Vagina (tissue), 2 donors: ENCODE data around the gene SLC26A2. TPM values are rescaled to one million over a fixed set of nuclear protein-coding genes. Genes with fewer than 3 reads are reported as not detected.
A peak's percentile ranks its signal among the peaks of the same experiment; 100 is the strongest.

Experiments
- DNase-seq, 2 donors: peaks; one replicate each; pipeline ENCODE4 v3.0.0-alpha.2; 2017; ENCODE audit errors: extremely low spot score in 2 of 2
- H3K27ac ChIP-seq: fragments of 200-600 bp; sonication (generic); one replicate; pipeline ENCODE4 v1.5.1; 2019
- H3K27me3 ChIP-seq: fragments of 200-600 bp; sonication (generic); one replicate; pipeline ENCODE4 v1.5.1; 2019
- H3K36me3 ChIP-seq, 2 donors: fragments of 200-600 bp; sonication (generic); one replicate each; pipeline ENCODE4 v1.5.1; 2017 to 2019
- H3K4me1 ChIP-seq: fragments of 200-600 bp; sonication (generic); one replicate; pipeline ENCODE4 v1.5.1; 2019
- H3K4me3 ChIP-seq, 2 donors: fragments of 200-600 bp; sonication (generic); 1 replicate in 1 of 2; 2 replicates in 1 of 2; pipeline ENCODE4 v1.5.1; 2016 to 2019
- H3K9me3 ChIP-seq: fragments of 200-600 bp; sonication (generic); one replicate; pipeline ENCODE4 v1.5.1; 2019
- CTCF ChIP-seq, 3 experiments: fragments of 450-650 bp in 2 of 3; fragments of 200-600 bp in 1 of 3; sonication (generic) in 1 of 3; IDR thresholded peaks; one replicate each; pipeline ENCODE4 v1.5.1; 2017 to 2019; ENCODE audit warnings: antibody characterized with exemption in 3 of 3, mild to moderate bottlenecking in 2 of 3, moderate library complexity in 2 of 3
- POLR2A ChIP-seq, 2 donors: fragments of 450-650 bp; IDR thresholded peaks; one replicate each; pipeline ENCODE4 v1.6.1; 2017; ENCODE audit warnings: antibody characterized with exemption in 2 of 2, mild to moderate bottlenecking in 2 of 2, moderate library complexity in 2 of 2
- POLR2AphosphoS5 ChIP-seq, 2 donors: sonication (generic); formaldehyde crosslinking; IDR thresholded peaks; one replicate each; pipeline ENCODE4 v1.9.0; 2017; ENCODE audit warnings: antibody characterized with exemption in 2 of 2, mild to moderate bottlenecking in 2 of 2, low read depth in 1 of 2; ENCODE audit not compliant: insufficient read depth in 1 of 2
- intact Hi-C: fragments of 100-400 bp; cut with DNase I; formaldehyde crosslinking; loops from one replicate; pipeline ENCODE4 v1.15.1; 2023
- total RNA-seq: library from RNA; depleted of rRNA; stranded (reverse); fragments of >200 nt; gene quantifications from one replicate; pipeline ENCODE4 v1.2.3, GENCODE V29; 2016

Gene SLC26A2
- total RNA-seq, 1 donor from 2014 or later = 13.3 TPM

- intact Hi-C loops = no loop called here
- no peak for TF ChIP-seq CTCF (IDR thresholded peaks at IDR 0.05)
- TF ChIP-seq POLR2AphosphoS5 (IDR thresholded peaks at IDR 0.05; ENCODE audit: insufficient read depth in 1 of 2, low read depth in 1 of 2) = no peak
- TF ChIP-seq POLR2A (IDR thresholded peaks at IDR 0.05) = no peak
Observed at GRCh38 chr5:149936700-149937091, 23.9 kb upstream of the SLC26A2 start.

GRCh38 chr5:149937610-149938009 lies 22.9 kb upstream of the SLC26A2 start:
- Histone ChIP-seq H3K4me1 (peaks cover 21% of the 10 kb centered on the region), H3K9me3 (no peaks in the 10 kb centered on the region), H3K36me3 (no peaks in the 10 kb centered on the region), H3K4me3 (no peak overlapping the region), H3K27me3 (no peaks in the 10 kb centered on the region), H3K27ac (no peak overlapping the region)
- no peak for DNase-seq
- TF ChIP-seq POLR2A (IDR thresholded peaks at IDR 0.05) (no peak), CTCF (IDR thresholded peaks at IDR 0.05) (no peak), POLR2AphosphoS5 (IDR thresholded peaks at IDR 0.05; ENCODE audit: insufficient read depth in 1 of 2, low read depth in 1 of 2) (peak in 1 of 2 donors; percentile 30)
- intact Hi-C loops = no loop called here

More at GRCh38 chr5:149936700-149937091, 23.9 kb upstream of the SLC26A2 start:
- H3K27ac ChIP-seq = no peak overlapping the region
- no peaks in the 10 kb centered on the region for H3K36me3 ChIP-seq
- H3K9me3 ChIP-seq = no peaks in the 10 kb centered on the region
- H3K4me1 ChIP-seq = peaks cover 21% of the 10 kb centered on the region
- no peaks in the 10 kb centered on the region for H3K27me3 ChIP-seq
- H3K4me3 ChIP-seq = no peak overlapping the region
- DNase-seq = no peak

- intact Hi-C loops = no loop called here
- no peak overlapping the region for H3K27ac ChIP-seq
- no peak overlapping the region for H3K4me3 ChIP-seq
- H3K36me3 ChIP-seq = no peaks in the 10 kb centered on the region
- H3K27me3 ChIP-seq = no peaks in the 10 kb centered on the region
- no peak for DNase-seq
- TF ChIP-seq POLR2A (IDR thresholded peaks at IDR 0.05) (no peak), POLR2AphosphoS5 (IDR thresholded peaks at IDR 0.05; ENCODE audit: insufficient read depth in 1 of 2, low read depth in 1 of 2) (no peak), CTCF (IDR thresholded peaks at IDR 0.05) (no peak)
- H3K4me1 ChIP-seq = peaks cover 21% of the 10 kb centered on the region
- H3K9me3 ChIP-seq = no peaks in the 10 kb centered on the region
Observed at GRCh38 chr5:149938279-149938678, 22.3 kb upstream of the SLC26A2 start.

GRCh38 chr5:149938791-149939358 lies 21.7 kb upstream of the SLC26A2 start:
- Histone ChIP-seq H3K4me1 (peaks cover 21% of the 10 kb centered on the region), H3K27me3 (no peaks in the 10 kb centered on the region), H3K36me3 (no peaks in the 10 kb centered on the region), H3K9me3 (no peaks in the 10 kb centered on the region), H3K27ac (no peak overlapping the region), H3K4me3 (no peak overlapping the region)
- TF ChIP-seq POLR2AphosphoS5 (IDR thresholded peaks at IDR 0.05; ENCODE audit: insufficient read depth in 1 of 2, low read depth in 1 of 2) (peak in 1 of 2 donors; percentile 18), POLR2A (IDR thresholded peaks at IDR 0.05) (no peak)
- intact Hi-C loops = no loop called here
- no peak for DNase-seq

- intact Hi-C loops = no loop called here
- H3K4me1 ChIP-seq = peaks cover 21% of the 10 kb centered on the region
- no peaks in the 10 kb centered on the region for H3K27me3 ChIP-seq
- no peak overlapping the region for H3K27ac ChIP-seq
- TF ChIP-seq POLR2A (IDR thresholded peaks at IDR 0.05) = no peak
- TF ChIP-seq CTCF (IDR thresholded peaks at IDR 0.05) = no peak
- no peak for TF ChIP-seq POLR2AphosphoS5 (IDR thresholded peaks at IDR 0.05; ENCODE audit: insufficient read depth in 1 of 2, low read depth in 1 of 2)
- H3K4me3 ChIP-seq = no peak overlapping the region
- no peaks in the 10 kb centered on the region for H3K9me3 ChIP-seq
- DNase-seq = no peak
- H3K36me3 ChIP-seq = no peaks in the 10 kb centered on the region
Observed at GRCh38 chr5:149939546-149939945, 21.0 kb upstream of the SLC26A2 start.
